ENCODE data around the gene LTV1.
"Not testable (repeated sequence)": the region's sequence is repeated elsewhere in the genome, so short reads cannot be mapped to it uniquely, and the experiment has no call there.

Gene LTV1, protein sequence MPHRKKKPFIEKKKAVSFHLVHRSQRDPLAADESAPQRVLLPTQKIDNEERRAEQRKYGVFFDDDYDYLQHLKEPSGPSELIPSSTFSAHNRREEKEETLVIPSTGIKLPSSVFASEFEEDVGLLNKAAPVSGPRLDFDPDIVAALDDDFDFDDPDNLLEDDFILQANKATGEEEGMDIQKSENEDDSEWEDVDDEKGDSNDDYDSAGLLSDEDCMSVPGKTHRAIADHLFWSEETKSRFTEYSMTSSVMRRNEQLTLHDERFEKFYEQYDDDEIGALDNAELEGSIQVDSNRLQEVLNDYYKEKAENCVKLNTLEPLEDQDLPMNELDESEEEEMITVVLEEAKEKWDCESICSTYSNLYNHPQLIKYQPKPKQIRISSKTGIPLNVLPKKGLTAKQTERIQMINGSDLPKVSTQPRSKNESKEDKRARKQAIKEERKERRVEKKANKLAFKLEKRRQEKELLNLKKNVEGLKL

DNA sequence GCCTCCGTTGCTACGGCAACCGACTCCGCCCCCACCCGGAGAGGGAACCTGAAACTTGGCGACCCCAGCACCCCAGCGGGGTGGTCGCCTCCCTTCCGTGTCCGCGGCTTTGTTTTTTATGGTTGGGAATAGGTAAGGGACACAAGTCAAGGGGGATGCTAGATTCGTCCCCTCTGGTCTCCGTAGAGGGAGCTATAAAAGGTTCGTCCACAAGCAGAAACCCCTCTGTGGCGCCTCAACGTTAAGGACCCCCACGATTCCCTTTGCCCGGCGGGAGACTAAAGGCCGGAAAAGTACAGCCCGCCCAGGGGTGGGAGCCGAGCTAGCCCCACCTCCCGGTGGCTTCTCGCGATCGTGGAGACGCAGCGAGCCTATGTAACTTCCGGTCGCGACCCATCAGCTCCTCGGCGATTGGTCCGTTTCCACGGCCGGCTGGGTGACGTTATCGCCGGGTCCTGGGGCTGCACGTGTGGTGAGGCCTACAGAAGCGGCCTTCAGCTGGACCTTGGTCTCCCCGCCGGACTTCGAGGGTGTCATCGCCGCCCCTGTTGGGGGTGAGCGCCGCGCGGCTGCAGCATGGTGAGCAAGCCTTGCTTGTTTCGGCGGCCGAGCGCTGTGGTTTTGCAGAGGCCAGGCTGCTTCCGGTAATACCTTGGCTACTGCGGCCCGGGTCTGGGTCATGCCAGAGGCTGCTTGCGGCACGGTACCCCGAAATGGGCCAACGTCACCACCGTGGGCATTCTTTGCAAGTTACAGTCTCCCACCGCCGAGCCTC lies at the start of gene LTV1:
Gene LTV1 (plus strand): TSS at position 437 of the 775 bp plus-strand sequence. CDS start 140 bp downstream, at position 577.
- peak; percentile 94 for DNase-seq (ENCODE audit: low read depth)

DNA sequence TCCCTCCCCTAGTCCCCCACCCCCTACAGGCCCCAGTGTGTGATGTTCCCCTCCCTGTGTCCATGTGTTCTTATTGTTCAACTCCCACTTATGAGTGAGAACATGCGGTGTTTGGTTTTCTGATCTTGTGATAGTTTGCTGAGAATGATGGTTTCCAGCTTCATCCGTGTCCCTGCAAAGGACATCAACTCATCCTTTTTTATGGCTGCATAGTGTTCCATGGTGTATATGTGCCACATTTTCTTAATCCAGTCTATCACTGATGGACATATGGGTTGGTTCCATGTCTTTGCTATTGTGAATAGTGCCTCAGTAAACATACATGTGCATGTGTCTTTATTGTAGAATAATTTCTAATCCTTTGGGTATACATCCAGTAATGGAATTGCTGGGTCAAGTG lies 46.6 kb upstream of the LTV1 start:
- DNase-seq (ENCODE audit: low read depth) = not testable (repeated sequence)

DNA sequence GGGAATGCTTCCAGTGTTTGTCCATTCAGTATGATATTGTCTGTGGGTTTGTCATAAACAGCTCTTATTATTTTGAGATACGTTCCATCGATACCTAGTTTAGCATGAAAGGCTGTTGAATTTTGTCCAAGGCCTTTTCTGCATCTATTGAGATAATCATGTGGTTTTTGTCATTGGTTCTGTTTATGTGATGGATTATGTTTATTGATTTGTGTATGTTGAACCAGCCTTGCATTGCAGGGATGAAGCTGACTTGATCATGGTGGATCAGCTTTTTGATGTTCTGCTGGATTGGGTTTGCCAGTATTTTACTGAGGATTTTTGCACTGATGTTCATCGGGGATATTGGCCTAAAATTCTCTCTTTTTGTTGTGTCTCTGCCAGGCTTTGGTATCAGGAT lies 44.7 kb upstream of the LTV1 start:
- not testable (repeated sequence) for DNase-seq (ENCODE audit: low read depth)

DNA sequence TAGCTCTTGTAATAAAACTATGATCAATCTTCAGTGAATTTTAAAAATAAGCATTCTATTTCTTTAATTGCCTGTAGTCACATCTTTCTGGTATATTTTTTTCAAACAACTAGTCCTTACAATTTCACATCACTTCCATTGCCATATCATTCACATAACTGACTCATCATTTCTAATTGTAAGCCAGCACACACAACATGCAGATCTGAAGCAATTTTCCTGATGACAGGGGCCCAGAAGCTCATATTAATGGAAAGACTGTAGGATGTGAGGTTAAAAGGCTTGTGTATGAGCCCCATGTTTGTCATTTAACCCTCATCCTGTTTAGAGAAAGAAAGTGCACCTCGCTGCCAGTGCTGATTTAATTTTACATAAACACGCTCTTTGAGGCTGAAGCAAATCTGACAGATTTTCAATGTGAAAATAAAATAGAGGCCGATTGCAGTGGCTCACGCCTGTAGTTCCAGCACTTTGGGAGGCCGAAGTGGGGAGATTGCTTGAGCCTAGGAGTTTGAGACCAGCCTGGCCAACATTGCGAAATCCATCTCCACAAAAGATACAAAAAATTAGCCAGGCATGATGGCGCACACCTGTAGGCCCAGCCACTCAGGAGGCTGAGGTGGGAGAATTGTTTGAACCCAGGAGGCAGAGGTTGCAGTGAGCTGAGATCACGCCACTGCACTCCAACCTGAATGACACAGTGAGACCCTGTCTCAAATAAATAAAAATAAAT lies 40.1 kb upstream of the LTV1 start:
- DNase-seq (ENCODE audit: low read depth) = peak; percentile 38

DNA sequence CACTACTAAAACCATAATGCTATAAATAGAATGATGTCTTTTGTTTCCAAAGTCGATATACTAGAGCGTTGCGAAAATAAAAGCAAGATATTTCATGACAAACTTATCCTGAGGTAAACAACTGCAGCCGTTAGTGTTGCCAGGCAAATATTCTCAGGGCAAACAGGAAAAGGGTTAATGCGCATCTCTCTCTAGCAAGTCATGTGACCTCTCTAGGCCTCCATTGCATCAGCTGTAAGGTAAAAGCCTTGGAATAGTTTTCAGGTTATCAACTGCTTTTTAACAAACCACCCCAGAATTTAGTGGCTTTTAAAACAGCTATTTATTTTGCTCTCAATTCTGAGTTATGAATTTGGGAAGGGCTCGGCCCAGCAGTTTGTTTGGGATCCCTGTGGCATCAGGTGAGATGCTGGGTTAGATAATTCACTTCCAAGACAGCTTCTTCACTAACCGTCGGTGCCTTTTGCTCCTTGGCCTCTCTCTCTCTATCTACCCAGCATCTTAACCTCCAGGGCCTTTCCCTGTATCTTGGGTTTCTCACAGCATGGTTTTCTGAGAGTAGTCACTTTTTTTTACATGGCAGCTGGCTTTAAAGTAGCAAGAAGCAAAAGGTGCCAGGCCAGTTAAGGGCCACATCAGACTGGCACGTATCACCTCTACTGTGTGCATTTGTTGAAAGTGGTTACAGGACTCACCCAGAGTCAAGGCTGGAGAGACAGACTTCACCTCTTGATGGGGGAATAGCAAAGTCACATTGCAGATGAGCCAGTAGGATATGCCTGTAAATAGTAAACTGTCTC lies 39.2 kb upstream of the LTV1 start:
- no peak for DNase-seq (ENCODE audit: low read depth)

DNA sequence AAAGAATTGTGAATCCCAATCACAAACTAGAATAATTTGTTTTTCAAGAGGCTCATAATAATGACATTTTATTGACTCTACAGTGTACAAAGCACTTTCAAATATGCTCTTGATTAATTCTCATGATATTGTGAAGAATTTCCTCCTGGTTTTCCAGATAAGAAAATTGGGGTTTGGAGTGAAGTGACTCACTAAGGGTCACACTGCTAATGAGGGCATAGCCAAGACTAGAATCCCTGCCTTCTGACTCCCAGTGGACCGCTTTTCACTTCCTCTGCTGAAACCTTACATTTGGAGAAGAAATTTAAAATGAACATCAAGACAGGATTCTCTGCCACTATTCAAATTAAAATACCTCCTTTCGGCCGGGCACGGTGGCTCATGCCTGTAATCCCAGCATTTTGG lies 38.3 kb upstream of the LTV1 start:
- no peak for DNase-seq (ENCODE audit: low read depth)

DNA sequence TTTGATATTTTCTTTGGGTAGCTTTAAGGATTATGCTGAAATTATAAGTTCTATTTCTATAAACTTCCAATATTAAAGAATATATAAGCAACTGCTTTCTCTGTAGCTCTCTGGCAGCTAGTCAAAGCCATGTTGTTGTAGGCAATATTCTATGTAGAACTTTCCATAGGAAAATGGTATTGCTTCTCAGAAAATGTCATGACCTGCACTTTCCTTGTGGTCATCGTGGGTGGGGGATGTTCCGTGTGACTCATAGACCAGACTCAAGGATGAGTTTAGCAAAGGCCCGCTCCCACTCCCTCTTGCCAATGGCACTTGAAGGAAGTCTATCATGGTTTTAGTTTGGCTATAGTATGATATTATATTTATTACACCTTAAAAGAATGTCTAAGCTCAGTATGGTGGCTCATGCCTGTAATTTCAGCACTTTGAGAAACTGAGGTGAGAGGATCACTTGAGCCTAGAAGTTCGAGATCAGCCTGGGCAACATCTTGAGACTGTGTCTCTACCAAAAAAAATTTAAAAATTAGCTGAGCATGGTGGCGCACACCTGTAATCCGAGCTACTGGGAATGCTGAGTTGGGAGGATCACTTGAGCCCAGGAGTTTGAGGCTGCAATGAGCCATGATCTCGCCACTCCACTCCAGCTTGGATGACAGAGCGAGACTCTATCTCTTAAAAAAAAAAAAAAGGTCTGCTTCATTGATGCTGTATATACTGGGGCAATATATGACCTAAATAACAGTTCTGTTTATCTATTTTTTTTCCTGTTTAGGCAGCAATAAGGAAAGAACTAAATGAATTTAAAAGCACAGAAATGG lies 36.6 kb upstream of the LTV1 start:
- peak; percentile 40 for DNase-seq (ENCODE audit: low read depth)

DNA sequence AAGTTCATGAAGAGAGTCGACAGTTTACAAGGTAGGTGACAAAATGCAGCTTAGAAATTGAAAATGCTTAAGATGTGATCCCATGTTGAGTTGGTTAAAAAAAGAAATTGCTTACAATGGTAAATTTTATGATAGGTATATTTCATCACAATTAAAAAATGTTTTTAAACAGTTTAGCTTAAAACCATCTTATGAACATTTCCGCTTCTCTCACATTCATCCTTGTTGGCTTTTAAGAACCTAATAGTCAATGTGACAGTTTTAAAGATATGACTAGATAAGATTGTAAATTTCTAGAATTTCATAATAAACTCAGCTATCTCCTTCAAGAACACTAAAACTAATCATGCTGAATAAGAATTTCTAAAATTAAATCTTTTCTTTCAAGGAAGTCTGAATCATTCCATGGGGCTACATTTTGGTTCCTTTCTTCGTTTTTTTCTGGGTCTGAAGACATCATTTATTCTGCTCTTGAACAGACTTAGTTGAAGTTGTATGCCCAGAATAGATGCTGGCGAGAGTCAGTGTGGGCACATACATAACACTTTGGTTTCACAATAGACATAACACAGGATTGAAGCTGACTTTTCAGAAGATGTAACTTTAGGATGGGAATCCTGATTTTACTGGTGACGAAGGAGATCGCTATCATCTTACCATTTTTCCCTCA lies 35.9 kb upstream of the LTV1 start:
- DNase-seq (ENCODE audit: low read depth) = no peak

DNA sequence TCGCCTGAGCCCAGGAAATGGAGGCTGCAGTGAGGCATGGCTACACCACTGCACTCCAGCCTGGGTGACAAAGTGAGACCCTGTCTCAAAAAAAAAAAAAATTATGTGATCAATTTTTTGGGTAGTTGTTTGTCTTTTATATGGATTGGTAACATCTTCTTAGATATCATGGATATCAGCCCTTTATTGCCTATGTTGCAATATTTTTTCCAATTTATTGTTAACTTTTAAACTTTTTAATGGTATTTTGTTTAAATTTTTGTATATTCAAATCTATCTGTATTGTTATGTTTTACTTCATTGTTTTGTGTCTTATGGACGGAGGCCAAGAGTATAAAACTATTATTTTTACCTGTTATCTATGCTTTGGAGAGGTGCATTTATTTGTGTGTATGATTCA lies 32.4 kb upstream of the LTV1 start:
- DNase-seq (ENCODE audit: low read depth) = no peak

DNA sequence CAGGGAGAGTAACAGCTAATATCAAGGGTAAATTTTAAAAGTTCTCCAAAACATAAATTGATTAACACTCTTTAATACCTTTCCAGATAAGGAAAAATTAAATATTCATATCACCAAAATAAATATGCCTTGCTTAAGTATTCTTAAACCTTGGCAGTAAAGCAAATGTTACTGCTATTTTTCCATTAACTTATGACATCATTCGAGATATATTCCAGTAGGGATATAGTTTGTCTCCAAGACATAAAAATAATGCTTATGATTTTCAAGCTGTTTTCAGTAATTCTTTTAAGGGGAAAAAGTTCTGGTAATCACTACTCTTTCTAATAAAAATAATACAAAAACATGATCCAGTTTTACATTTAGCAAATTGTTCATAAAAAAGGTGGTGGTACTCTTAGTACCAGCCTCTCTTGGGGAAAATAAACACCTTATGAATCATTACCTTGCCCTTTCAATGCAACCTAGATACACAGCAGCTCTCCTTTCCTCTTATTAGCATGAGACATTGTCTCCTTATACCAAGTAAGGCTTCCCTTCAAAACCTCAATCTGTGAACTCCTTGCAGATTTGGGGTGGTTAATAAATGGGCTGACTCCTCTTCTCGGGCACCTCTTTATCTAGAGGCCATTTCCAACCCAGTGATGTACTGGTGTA lies 31.5 kb upstream of the LTV1 start:
- no peak for DNase-seq (ENCODE audit: low read depth)

DNA sequence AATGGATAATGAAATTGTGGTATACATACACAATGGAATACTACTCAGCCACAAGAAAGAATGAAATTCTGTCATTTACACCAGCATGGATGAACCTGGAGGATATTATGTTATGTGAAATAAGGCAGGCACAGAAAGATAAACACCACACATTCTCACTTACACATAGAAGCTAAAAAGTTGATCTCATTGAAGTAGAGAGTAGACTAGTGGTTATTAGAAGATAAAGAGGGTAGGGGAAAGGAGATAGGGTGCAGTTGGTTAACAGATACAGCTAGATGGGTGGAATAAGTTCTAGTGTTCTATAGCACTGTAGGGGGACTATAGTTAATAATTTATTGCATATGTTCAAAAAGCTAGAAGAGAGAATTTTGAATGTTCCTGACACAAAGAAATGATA lies 25.5 kb upstream of the LTV1 start:
- no peak for DNase-seq (ENCODE audit: low read depth)

DNA sequence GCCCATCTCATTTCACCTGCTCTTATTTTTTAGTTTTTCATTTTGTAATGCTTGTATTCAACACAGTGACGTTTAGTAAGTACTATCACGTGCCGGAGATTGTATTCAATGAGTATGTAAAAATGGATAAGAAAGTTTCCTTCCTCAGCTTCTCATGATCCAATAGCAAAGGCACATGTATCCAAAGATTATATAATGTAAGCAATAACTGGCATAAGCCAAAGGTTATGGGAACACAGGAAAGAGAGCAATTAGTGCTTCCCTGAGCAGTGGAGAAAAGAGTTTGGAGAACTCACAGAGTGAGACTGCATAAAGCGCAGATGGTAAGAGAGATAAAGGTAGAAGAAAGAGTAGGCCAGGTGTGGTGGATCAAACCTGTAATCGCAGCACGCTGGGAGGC lies 21.8 kb upstream of the LTV1 start:
- DNase-seq (ENCODE audit: low read depth) = no peak

DNA sequence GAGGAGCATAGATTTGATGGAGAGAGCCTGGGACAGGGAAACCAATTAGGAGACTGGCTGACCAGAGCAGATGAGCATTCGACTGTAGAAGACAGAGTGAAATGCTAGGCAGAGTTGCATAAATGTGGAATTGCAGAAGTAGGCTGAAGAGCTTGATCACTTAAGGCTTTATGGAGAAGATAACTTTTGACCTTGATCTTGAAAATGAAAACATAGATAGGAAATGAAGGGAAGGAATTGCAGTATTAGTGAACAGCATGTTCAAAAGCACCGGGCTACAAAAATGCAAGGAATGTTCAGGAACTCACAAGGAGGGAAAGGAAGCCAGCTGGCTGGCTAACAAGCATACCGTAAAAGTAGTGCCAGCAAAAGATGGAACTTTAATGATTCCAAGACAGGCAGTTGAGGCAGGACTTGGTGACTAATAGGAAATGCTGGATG lies 20.5 kb upstream of the LTV1 start:
- no peak for DNase-seq (ENCODE audit: low read depth)

DNA sequence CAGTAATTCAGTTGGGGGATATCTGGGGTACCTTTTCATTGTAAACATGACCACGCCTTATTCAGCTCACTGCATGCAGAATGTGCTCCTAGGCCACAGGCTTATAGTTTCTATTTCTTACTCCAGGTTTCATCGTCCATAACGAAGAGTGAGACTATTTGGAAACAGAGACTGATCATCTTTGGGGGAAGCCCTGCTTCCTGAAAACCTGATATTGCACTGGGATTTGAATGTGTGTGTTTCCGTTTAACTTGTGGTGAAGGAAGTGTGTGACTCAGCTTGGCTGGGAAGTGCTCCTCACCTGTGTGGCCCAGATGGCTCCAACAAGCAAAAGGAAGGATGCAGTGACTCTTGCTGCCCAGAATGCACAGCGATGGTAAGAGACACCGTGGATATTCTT lies 19.6 kb upstream of the LTV1 start:
- DNase-seq (ENCODE audit: low read depth) = no peak

DNA sequence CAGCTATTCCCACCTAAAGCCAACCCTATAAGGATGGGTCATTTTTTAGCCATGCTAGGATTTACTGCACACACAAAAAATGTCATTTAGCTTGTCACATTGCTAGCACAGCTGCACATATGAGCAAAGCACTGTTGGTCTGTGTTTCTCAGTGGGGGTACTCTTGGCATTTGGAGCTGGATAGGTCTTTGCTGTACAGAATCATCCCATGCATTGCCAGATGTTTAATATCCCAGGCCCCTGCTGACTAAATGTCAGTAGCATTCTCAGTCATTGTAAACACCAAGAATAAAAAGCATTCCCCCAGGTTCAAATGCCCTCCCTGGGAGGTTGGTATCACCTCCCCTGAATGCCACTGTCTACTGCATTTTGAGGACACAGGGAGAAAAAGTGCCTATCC lies 14.6 kb upstream of the LTV1 start:
- DNase-seq (ENCODE audit: low read depth) = no peak

DNA sequence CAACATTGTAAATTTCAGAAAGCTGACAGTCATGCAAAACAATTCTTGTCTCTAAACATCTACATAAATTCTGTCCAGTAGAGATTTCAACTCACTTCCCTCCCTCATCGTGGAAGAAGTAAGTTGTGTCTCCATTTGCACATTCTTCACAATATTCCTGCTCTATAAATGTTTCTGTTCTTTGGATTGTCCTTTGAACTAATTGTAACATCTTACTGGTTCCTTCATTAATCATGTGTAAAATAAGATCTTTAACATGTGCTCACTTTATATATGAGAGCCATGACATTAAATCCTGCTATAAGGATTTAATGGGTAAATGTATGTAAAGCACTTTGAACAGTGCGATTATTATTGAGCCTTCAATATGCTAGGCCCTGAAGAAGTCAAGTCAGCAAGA lies 7.0 kb upstream of the LTV1 start:
- DNase-seq (ENCODE audit: low read depth) = no peak

DNA sequence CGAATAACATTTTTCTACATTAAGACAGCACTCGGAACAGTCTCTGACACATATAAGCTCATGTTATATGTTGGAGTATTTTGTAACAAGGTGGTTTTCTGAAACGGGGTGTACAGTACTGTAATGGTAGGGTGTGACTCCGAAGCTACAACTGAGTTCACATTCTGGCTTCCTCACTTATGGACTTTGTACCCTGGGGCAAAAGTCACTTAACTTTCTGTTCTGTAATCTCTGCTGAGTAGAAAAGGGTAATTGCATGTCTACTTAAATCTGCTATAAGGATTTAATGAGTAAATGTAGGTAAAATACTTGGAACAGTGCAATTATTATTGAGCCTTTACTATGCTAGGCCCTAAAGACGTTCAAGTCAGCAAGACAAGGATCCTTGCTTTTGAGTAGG lies 4.7 kb upstream of the LTV1 start:
- no peak for DNase-seq (ENCODE audit: low read depth)

DNA sequence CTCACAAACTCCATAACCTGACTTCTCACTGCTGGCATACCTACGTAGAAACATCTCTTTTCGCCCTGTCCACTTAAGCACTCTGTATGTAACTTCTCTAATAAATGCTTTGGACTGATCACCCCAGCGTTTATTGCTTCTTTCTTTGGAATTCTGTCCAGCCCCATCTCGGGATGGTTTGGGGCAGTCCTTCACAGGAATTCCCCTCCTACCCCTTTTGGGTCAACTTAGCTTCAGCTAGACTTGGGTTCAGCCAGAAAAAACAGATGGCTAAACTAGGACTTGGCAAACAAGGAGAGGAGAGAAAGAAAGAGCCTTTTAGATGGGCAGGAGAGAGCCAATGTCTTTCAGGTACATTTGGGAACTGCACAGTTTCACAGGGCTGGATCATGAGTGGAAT lies 3.9 kb upstream of the LTV1 start:
- DNase-seq (ENCODE audit: low read depth) = no peak

DNA sequence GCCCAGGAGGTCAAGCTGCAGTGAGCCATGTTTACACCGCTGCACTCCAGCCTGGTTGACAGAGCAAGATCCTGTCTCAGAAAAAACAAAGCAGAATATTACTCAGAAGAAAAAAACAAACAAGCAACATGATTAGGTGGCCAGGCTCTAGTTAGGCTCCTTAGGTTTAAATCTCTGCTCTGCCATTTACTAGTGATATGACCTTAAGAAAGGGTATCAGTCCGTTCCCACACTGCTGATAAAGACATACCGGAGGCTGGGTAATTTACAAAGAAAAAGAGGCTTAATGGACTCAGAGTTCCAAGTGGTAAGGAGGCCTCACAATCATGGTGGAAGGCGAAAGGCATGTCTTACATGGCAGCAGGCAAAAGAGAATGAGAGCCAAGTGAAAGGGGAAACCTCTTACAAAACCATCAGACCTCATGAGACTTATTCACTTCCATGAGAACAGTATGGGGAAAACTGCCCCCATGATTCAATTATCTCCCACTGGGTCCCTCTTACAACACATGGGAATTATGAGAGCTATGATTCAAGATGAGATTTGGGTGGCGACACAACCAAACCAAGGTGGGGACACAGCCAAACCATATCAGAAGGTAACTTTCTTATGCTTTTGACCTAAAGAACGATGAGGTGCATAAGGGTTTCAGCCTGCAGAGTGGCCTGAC lies 2.4 kb upstream of the LTV1 start:
- DNase-seq (ENCODE audit: low read depth) = no peak

Data from stromal cell of bone marrow (primary cell).